ENCODE results near the gene RCBTB2. TPM values are rescaled to one million over a fixed set of nuclear protein-coding genes. Genes with fewer than 3 reads are reported as not detected.

RCBTB2 gene
- total and polyA plus RNA-seq, 9 of the 15 experiments (the other 6 are each of a cell fraction or from before 2014, with no cell fraction given) = 0.91 to 3.3 (median 1.5) TPM

DNA sequence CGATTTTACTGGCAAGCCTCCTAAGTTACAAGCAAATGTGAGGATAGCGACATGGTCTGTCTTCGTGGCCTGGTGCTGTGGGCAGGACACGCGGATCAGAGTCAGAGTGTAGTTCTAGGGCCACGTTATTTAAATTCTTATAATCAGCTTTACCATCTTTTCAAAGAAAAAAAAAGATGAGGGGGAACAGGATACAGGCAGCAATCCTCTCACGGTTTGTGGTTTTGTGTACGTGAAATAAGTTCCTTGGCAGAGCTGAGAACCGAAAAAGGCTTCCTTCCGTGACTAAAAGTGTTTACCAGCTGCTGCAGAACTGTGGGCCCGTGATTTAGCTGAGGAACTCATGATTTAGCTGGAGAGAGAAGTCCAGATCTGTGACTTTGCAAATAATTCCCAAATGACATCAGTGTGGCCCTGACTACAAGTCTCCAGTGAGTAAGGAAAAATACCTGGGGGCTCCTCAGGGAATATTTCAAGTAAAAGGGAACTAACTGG, 27.2 kb downstream of the RCBTB2 start:
- Histone ChIP-seq H2AFZ (ENCODE audit: low read depth, low read length) (no peak overlapping the region), H3K9ac (ENCODE audit: insufficient read depth in 1 of 2, low read depth in 2 of 2, low read length in 2 of 2) (no peak overlapping the region), H3K4me2 (ENCODE audit: insufficient read depth, low read length) (no peak overlapping the region), H3K4me3 (no peak overlapping the region), H4K20me1 (replicated peaks; ENCODE audit: control insufficient read depth, insufficient read depth, low read length) (no peaks in the 10 kb centered on the region), H3K36me3 (ENCODE audit: control insufficient read depth, insufficient read depth, low read length) (no peaks in the 10 kb centered on the region), H3K27me3 (ENCODE audit: control insufficient read depth in 2 of 2, insufficient read depth in 2 of 2, low read length in 2 of 2) (0 out of 5 replicates have a peak, but pooled peaks cover 0 to 5% of the 10 kb centered on the region in 2 experiments), H3K9me1 (ENCODE audit: control insufficient read depth, insufficient read depth, low read length) (no peaks in the 10 kb centered on the region), H3K79me2 (ENCODE audit: control insufficient read depth, insufficient read depth, low read length) (no peaks in the 10 kb centered on the region), H3K4me1 (replicated peaks in 1 of 2; ENCODE audit: control insufficient read depth in 2 of 2, insufficient read depth in 2 of 2, low read length in 2 of 2) (peaks cover 0 to 3% of the 10 kb centered on the region in 2 experiments; a peak in 3 of 5 replicates), H3K9me3 (replicated peaks; ENCODE audit: control insufficient read depth, insufficient read depth, low read depth, low read length) (no peaks in the 10 kb centered on the region), H3K27ac (ENCODE audit: extremely low read depth, low read depth, low read length) (no peak overlapping the region)
- 19% methylated on average over 11 of the region's 11 CpGs for WGBS (ENCODE audit: insufficient coverage, low coverage, missing lambda C conversion rate)
- ATAC-seq (no peak), FAIRE-seq (no peak), DNase-seq (ENCODE audit: extremely low read depth in 1 of 4, low spot score in 3 of 4) (no peak)
- CTCF ChIA-PET (ENCODE audit: low intra/inter-chr PET ratio) = no interaction called here
- BruUV-seq (replicated peaks) = no TSS peak
- POLR2A ChIA-PET = no interaction called here
- in situ Hi-C loops (cut with MboI) = no loop called here
- intact Hi-C loops (cut with micrococcal nuclease) = no loop called here
- TF ChIP-seq NCOA2 (IDR thresholded peaks at IDR 0.05; ENCODE audit: partially characterized antibody in 2 of 2) (no peak), MLX (CRISPR knock-in tag; conservative IDR thresholded peaks at IDR 0.05) (no peak), BDP1 (IDR thresholded peaks at IDR 0.05; ENCODE audit: insufficient read depth, insufficient read length) (no peak), ZNF253 (CRISPR knock-in tag; conservative IDR thresholded peaks at IDR 0.05) (no peak), ARID4B (CRISPR knock-in tag; IDR thresholded peaks at IDR 0.05) (no peak), KLF10 (CRISPR knock-in tag; IDR thresholded peaks at IDR 0.05) (no peak), ZNF41 (CRISPR knock-in tag; conservative IDR thresholded peaks at IDR 0.05) (no peak), POLR2G (IDR thresholded peaks at IDR 0.05; ENCODE audit: low read depth, low read length) (no peak), ZNF3 (CRISPR knock-in tag; IDR thresholded peaks at IDR 0.05) (no peak), ZNF217 (CRISPR knock-in tag; IDR thresholded peaks at IDR 0.05) (no peak)
- TF ChIP-seq, protein P1, sequence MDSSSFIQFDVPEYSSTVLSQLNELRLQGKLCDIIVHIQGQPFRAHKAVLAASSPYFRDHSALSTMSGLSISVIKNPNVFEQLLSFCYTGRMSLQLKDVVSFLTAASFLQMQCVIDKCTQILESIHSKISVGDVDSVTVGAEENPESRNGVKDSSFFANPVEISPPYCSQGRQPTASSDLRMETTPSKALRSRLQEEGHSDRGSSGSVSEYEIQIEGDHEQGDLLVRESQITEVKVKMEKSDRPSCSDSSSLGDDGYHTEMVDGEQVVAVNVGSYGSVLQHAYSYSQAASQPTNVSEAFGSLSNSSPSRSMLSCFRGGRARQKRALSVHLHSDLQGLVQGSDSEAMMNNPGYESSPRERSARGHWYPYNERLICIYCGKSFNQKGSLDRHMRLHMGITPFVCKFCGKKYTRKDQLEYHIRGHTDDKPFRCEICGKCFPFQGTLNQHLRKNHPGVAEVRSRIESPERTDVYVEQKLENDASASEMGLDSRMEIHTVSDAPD (CRISPR knock-in tag; IDR thresholded peaks at IDR 0.05) = no peak
- TF ChIP-seq, protein P2, sequence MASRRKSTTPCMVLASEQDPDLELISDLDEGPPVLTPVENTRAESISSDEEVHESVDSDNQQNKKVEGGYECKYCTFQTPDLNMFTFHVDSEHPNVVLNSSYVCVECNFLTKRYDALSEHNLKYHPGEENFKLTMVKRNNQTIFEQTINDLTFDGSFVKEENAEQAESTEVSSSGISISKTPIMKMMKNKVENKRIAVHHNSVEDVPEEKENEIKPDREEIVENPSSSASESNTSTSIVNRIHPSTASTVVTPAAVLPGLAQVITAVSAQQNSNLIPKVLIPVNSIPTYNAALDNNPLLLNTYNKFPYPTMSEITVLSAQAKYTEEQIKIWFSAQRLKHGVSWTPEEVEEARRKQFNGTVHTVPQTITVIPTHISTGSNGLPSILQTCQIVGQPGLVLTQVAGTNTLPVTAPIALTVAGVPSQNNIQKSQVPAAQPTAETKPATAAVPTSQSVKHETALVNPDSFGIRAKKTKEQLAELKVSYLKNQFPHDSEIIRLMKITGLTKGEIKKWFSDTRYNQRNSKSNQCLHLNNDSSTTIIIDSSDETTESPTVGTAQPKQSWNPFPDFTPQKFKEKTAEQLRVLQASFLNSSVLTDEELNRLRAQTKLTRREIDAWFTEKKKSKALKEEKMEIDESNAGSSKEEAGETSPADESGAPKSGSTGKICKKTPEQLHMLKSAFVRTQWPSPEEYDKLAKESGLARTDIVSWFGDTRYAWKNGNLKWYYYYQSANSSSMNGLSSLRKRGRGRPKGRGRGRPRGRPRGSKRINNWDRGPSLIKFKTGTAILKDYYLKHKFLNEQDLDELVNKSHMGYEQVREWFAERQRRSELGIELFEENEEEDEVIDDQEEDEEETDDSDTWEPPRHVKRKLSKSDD (conservative IDR thresholded peaks at IDR 0.05; ENCODE audit: low read length) = no peak
